GM12878 (cell line): ENCODE measurements around the gene FAM53B. TPM values are rescaled to one million over a fixed set of nuclear protein-coding genes. Genes with fewer than 3 reads are reported as not detected.

Experiments used
- ASH2L ChIP-seq: fragments of 300-600, 200-600 bp; sonication (generic); IDR thresholded peaks from 2 replicates; pipeline ENCODE4 v1.6.1; 2017; ENCODE audit warnings: low read depth, mild to moderate bottlenecking, borderline replicate concordance
- BCL11A ChIP-seq: IDR thresholded peaks from 2 replicates; pipeline ENCODE4 v1.6.1; 2011; ENCODE audit warnings: low read depth, low read length
- CREB1 ChIP-seq: IDR thresholded peaks from 2 replicates; pipeline ENCODE4 v1.6.1; 2012; ENCODE audit warnings: low read depth, mild to moderate bottlenecking, inconsistent platforms
- EP300 ChIP-seq, 2 experiments: fragments of 150-350 bp in 1 of 2; IDR thresholded peaks; 2 replicates each; pipeline ENCODE4 v1.6.1; 2011 to 2012; ENCODE audit warnings: low read depth in 2 of 2, low read length in 2 of 2, borderline replicate concordance in 1 of 2, improper control_type of control experiment in 1 of 2, inconsistent platforms in 1 of 2; ENCODE audit not compliant: control insufficient read depth in 1 of 2
- FOXK2 ChIP-seq: fragments of 450-650 bp; IDR thresholded peaks from 2 replicates; pipeline ENCODE4 v1.6.1; 2017; ENCODE audit warnings: mild to moderate bottlenecking, moderate library complexity
- FOXM1 ChIP-seq: IDR thresholded peaks from 2 replicates; pipeline ENCODE4 v1.6.1; 2012; ENCODE audit warnings: low read depth, mild to moderate bottlenecking, inconsistent platforms, low read length, moderate library complexity
- IKZF2 ChIP-seq, 2 experiments: fragments of 450-650 bp; IDR thresholded peaks; 2 replicates each; pipeline ENCODE4 v1.6.1; 2017; ENCODE audit warnings: mild to moderate bottlenecking in 2 of 2, moderate library complexity in 2 of 2
- KAT2A ChIP-seq: conservative IDR thresholded peaks from 2 replicates; pipeline ENCODE4 v1.6.1; 2011; ENCODE audit warnings: low read depth, low read length; ENCODE audit not compliant: control insufficient read depth
- MEF2A ChIP-seq: IDR thresholded peaks from 2 replicates; pipeline ENCODE4 v1.6.1; 2011; ENCODE audit warnings: low read depth, mild to moderate bottlenecking, low read length, moderate library complexity; ENCODE audit not compliant: insufficient read depth
- MEF2B ChIP-seq: fragments of 450-650 bp; IDR thresholded peaks from 2 replicates; pipeline ENCODE4 v1.6.1; 2018; ENCODE audit warnings: mild to moderate bottlenecking, moderate library complexity; ENCODE audit not compliant: partially characterized antibody, poor library complexity, severe bottlenecking
- MLLT1 ChIP-seq: fragments of 450-650 bp; IDR thresholded peaks from 2 replicates; pipeline ENCODE4 v1.6.1; 2016; ENCODE audit warnings: mild to moderate bottlenecking
- MXI1 ChIP-seq: fragments of 150-350 bp; IDR thresholded peaks from 2 replicates; pipeline ENCODE4 v1.6.1; 2011; ENCODE audit warnings: low read depth, mild to moderate bottlenecking, inconsistent platforms, low read length, improper control_type of control experiment
- MYB ChIP-seq: fragments of 150-350 bp; IDR thresholded peaks from 2 replicates; pipeline ENCODE4 v1.6.1; 2014; ENCODE audit warnings: mild to moderate bottlenecking, low read depth, low read length, borderline replicate concordance
- NR2F1 ChIP-seq: fragments of 450-650 bp; conservative IDR thresholded peaks from 2 replicates; pipeline ENCODE4 v1.6.1; 2017; ENCODE audit warnings: mild to moderate bottlenecking
- PAX8 ChIP-seq: fragments of 450-650 bp; IDR thresholded peaks from 2 replicates; pipeline ENCODE4 v1.6.1; 2017; ENCODE audit warnings: mild to moderate bottlenecking, moderate library complexity
- RB1 ChIP-seq: fragments of 450-650 bp; formaldehyde crosslinking; IDR thresholded peaks from 2 replicates; pipeline ENCODE4 v1.6.1; 2017; ENCODE audit warnings: mild to moderate bottlenecking, borderline replicate concordance
- RUNX3 ChIP-seq: IDR thresholded peaks from 2 replicates; pipeline ENCODE4 v1.6.1; 2012; ENCODE audit warnings: low read length, inconsistent platforms
- SMAD5 ChIP-seq: IDR thresholded peaks from 2 replicates; pipeline ENCODE4 v1.6.1; 2016; ENCODE audit warnings: antibody characterized with exemption, low read depth
- SMARCA5 ChIP-seq: fragments of 450-650 bp; IDR thresholded peaks from 2 replicates; pipeline ENCODE4 v1.6.1; 2017; ENCODE audit warnings: mild to moderate bottlenecking
- TBL1XR1 ChIP-seq: IDR thresholded peaks from 2 replicates; pipeline ENCODE4 v1.6.1; 2012; ENCODE audit warnings: low read depth, low read length, improper control_type of control experiment
- TCF3 ChIP-seq: IDR thresholded peaks from 2 replicates; pipeline ENCODE4 v1.6.1; 2012; ENCODE audit warnings: low read depth, mild to moderate bottlenecking, low read length, borderline replicate concordance; ENCODE audit not compliant: insufficient read depth
- TCF7 ChIP-seq: IDR thresholded peaks from 2 replicates; pipeline ENCODE4 v1.6.1; 2014; ENCODE audit warnings: antibody characterized with exemption, borderline replicate concordance
- WRNIP1 ChIP-seq: IDR thresholded peaks from 2 replicates; pipeline ENCODE4 v1.6.1; 2011; ENCODE audit warnings: low read depth, low read length, improper control_type of control experiment, borderline replicate concordance
- ZNF24 ChIP-seq: fragments of 450-650 bp; IDR thresholded peaks from 2 replicates; pipeline ENCODE4 v1.6.1; 2017; ENCODE audit warnings: antibody characterized with exemption, mild to moderate bottlenecking
- ZNF592 ChIP-seq: fragments of 450-650 bp; IDR thresholded peaks from 2 replicates; pipeline ENCODE4 v1.6.1; 2017; ENCODE audit warnings: mild to moderate bottlenecking, moderate library complexity
- polyA plus RNA-seq, 11 experiments: library from polyadenylated mRNA; depleted of rRNA in 4 of 11; unstranded in 6 of 11; stranded (reverse) in 5 of 11; fragments of >200 nt; fragmentation: Nextera tagmentation in 4 of 11; fragmentation: Illumina TruSeq in 1 of 11; extraction: Ambion mirVana in 4 of 11; extraction: Trizol in 1 of 11; gene quantifications; 1 replicate in 1 of 11; 2 replicates in 10 of 11; pipeline versions ENCODE4 v1.2.1 to v1.2.3, GENCODE V29; 2011 to 2016; ENCODE audit warnings: inconsistent platforms in 2 of 11, missing spikeins in 2 of 11, low read depth in 1 of 11
- total RNA-seq, 4 experiments: library from RNA; depleted of rRNA in 3 of 4; stranded (reverse); fragments of >200 nt in 3 of 4; fragmentation: Illumina TruSeq in 1 of 4; extraction: Trizol in 1 of 4; gene quantifications; 2 replicates each; pipeline versions ENCODE4 v1.2.1 to v1.2.3, GENCODE V29; 2013 to 2021
- TF ChIP-seq, protein P1 (sequence below): IDR thresholded peaks from 2 replicates; pipeline ENCODE4 v1.6.1; 2011; ENCODE audit warnings: low read depth, low read length, improper control_type of control experiment, borderline replicate concordance

Gene FAM53B
- total and polyA plus RNA-seq, 10 of the 15 experiments (the other 5 are each of a cell fraction or from before 2014, with no cell fraction given), result 0.05 to 26.3 (median 8.1) TPM

DNA sequence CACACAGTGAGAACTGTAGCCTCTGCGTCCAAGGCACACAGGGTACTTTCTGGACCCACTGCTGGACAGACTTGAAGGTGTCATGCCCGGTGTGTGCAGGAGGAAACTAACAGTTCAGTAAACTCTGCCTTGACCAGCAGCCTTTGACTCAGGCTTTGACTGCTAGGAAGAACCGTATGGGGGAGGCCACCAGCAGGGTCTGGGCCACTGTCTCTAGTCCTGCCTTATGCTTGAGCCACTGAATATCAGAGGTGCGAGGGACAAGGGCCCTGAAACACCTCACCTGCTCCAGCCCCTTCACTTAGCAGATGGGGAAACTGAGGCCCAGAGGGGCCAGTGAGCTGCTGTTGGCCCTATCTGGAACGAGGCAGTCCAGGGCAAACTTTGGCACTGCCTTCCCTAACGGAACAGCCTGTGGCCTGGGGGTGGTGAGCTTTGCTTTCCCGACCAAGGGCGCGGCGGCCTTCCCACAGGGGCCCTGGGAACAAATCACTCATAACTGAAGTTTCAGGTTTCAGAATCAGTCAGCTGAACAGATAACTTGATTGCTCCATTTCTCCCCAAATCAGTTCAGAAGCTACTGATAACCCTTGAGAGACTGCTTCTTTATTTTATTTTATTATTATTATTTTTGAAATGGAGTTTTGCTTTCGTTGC, 130.0 kb downstream of the FAM53B start (continued):
- TF ChIP-seq FOXK2, result no peak
- no peak for TF ChIP-seq TCF7
- TF ChIP-seq MXI1, result no peak
- no peak for TF ChIP-seq MYB
- no peak for TF ChIP-seq KAT2A
- TF ChIP-seq BCL11A, result peak; percentile 85
- no peak for TF ChIP-seq RB1
- peak; percentile 93 for TF ChIP-seq RUNX3
- TF ChIP-seq, protein P1, sequence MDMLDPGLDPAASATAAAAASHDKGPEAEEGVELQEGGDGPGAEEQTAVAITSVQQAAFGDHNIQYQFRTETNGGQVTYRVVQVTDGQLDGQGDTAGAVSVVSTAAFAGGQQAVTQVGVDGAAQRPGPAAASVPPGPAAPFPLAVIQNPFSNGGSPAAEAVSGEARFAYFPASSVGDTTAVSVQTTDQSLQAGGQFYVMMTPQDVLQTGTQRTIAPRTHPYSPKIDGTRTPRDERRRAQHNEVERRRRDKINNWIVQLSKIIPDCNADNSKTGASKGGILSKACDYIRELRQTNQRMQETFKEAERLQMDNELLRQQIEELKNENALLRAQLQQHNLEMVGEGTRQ, result no peak
- TF ChIP-seq SMAD5, result no peak
- 0 out of 2 replicates have a peak, but pooled peaks have one; percentile 28 for TF ChIP-seq MLLT1
- 0 out of 2 replicates have a peak, but pooled peaks have one; percentile 40 for TF ChIP-seq MEF2A
- peak; percentile 53; the same call in 1 of the 2 replicates for TF ChIP-seq TCF3
- TF ChIP-seq PAX8, result no peak
- TF ChIP-seq ZNF592, result no peak
- TF ChIP-seq TBL1XR1, result peak; percentile 63; the same call in 1 of the 2 replicates
- peak; percentile 74; the same call in 1 of the 2 replicates for TF ChIP-seq SMARCA5
- no peak for TF ChIP-seq WRNIP1
- no peak for TF ChIP-seq CREB1
- TF ChIP-seq MEF2B, result peak; percentile 71
- no peak for TF ChIP-seq ASH2L
- peak; percentile 69; the same call in 1 of the 2 replicates for TF ChIP-seq FOXM1
- TF ChIP-seq ZNF24, result no peak
- TF ChIP-seq EP300 (IDR thresholded peaks at IDR 0.05; ENCODE audit: borderline replicate concordance in 1 of 2, control insufficient read depth in 1 of 2, low read depth in 2 of 2, low read length in 2 of 2), result peak; percentile 32 to 61; a peak in 1 of 4 replicates
- TF ChIP-seq NR2F1, result peak; percentile 69
- TF ChIP-seq IKZF2 (IDR thresholded peaks at IDR 0.05), result peak; percentile 97 to 98
